ENCODE data around the gene GSTM3.

GRCh38 chr1:109728870-109729269 is 12.0 kb downstream of the GSTM3 start:
- TF ChIP-seq CTCF (IDR thresholded peaks at IDR 0.05; ENCODE audit: poor library complexity) (no peak), EZH2 (IDR thresholded peaks at IDR 0.05; ENCODE audit: borderline replicate concordance) (no peak), EZH2phosphoT487 (IDR thresholded peaks at IDR 0.05; ENCODE audit: low read depth, severe bottlenecking, unreplicated experiment) (no peak)
